Glutamatergic neuron (in vitro differentiated cells): ENCODE data around the gene ADD3. TPM values are rescaled to one million over a fixed set of nuclear protein-coding genes. Genes with fewer than 3 reads are reported as not detected.
"Not testable (repeated sequence)": the region's sequence is repeated elsewhere in the genome, so short reads cannot be mapped to it uniquely, and the experiment has no call there.

ENCODE experiments used
- DNase-seq: peaks from one replicate; pipeline ENCODE4 v3.0.0; 2022
- H3K27ac Mint-ChIP-seq: one replicate; pipeline ENCODE4 v1.8.0; 2020; ENCODE audit warnings: mild to moderate bottlenecking, mixed read lengths, inconsistent platforms; ENCODE audit not compliant: unreplicated experiment
- H3K27me3 Mint-ChIP-seq: one replicate; pipeline ENCODE4 v1.8.0; 2020; ENCODE audit warnings: mild to moderate bottlenecking, moderate library complexity, mixed read lengths, inconsistent platforms; ENCODE audit not compliant: unreplicated experiment
- H3K36me3 Mint-ChIP-seq: one replicate; pipeline ENCODE4 v1.8.0; 2020; ENCODE audit warnings: mild to moderate bottlenecking, mixed read lengths, inconsistent platforms; ENCODE audit not compliant: unreplicated experiment
- H3K4me1 Mint-ChIP-seq: one replicate; pipeline ENCODE4 v1.8.0; 2020; ENCODE audit warnings: mild to moderate bottlenecking, low read depth, mixed read lengths, inconsistent platforms; ENCODE audit not compliant: unreplicated experiment
- H3K4me3 Mint-ChIP-seq: one replicate; pipeline ENCODE4 v1.8.0; 2020; ENCODE audit warnings: mild to moderate bottlenecking, mixed read lengths, inconsistent platforms; ENCODE audit not compliant: unreplicated experiment
- H3K9me3 Mint-ChIP-seq: one replicate; pipeline ENCODE4 v1.8.0; 2020; ENCODE audit warnings: mild to moderate bottlenecking, moderate library complexity, mixed read lengths, inconsistent platforms; ENCODE audit not compliant: unreplicated experiment
- CTCF ChIP-seq: fragments of 200-600 bp; sonication (generic); IDR thresholded peaks from one replicate; pipeline ENCODE4 v1.5.0; 2021; ENCODE audit not compliant: partially characterized antibody, unreplicated experiment
- total RNA-seq: library from RNA; stranded (reverse); fragmentation: NEBNext Ultra II Directional; extraction: Animal tissue kit (Norgen Biotek cat#: 25700); gene quantifications from one replicate; pipeline ENCODE4 v1.2.1, GENCODE V29; 2021; ENCODE audit not compliant: unreplicated experiment

ADD3 gene
- total RNA-seq, 1 donor from 2014 or later: 22.8 TPM

GRCh38 chr10:110118891-110119621 is 111.3 kb downstream of the ADD3 start:
- H3K4me3 Mint-ChIP-seq: no peak overlapping the region
- no peaks in the 10 kb centered on the region for H3K9me3 Mint-ChIP-seq
- no peaks in the 10 kb centered on the region for H3K36me3 Mint-ChIP-seq
- H3K27me3 Mint-ChIP-seq: no peaks in the 10 kb centered on the region
- DNase-seq: no peak
- H3K4me1 Mint-ChIP-seq: no peaks in the 10 kb centered on the region
- TF ChIP-seq CTCF: no peak
- H3K27ac Mint-ChIP-seq: no peak overlapping the region

- H3K27ac Mint-ChIP-seq: no peak overlapping the region
- no peak overlapping the region for H3K4me3 Mint-ChIP-seq
- H3K27me3 Mint-ChIP-seq: no peaks in the 10 kb centered on the region
- DNase-seq: no peak
- no peaks in the 10 kb centered on the region for H3K9me3 Mint-ChIP-seq
- no peak for TF ChIP-seq CTCF
- no peaks in the 10 kb centered on the region for H3K36me3 Mint-ChIP-seq
- no peaks in the 10 kb centered on the region for H3K4me1 Mint-ChIP-seq
Observed at GRCh38 chr10:110123594-110123993, 115.8 kb downstream of the ADD3 start.

GRCh38 chr10:110129490-110129889 is 121.7 kb downstream of the ADD3 start:
- Mint-ChIP-seq H3K36me3 (no peaks in the 10 kb centered on the region), H3K4me1 (no peaks in the 10 kb centered on the region)

GRCh38 chr10:110134917-110135316 is 127.1 kb downstream of the ADD3 start:
- no peak for TF ChIP-seq CTCF
- Mint-ChIP-seq H3K4me3 (no peak overlapping the region), H3K27me3 (no peaks in the 10 kb centered on the region)

More at GRCh38 chr10:110129490-110129889, 121.7 kb downstream of the ADD3 start:
- no peak for TF ChIP-seq CTCF
- DNase-seq: no peak
- H3K4me3 Mint-ChIP-seq: no peak overlapping the region
- H3K9me3 Mint-ChIP-seq: no peaks in the 10 kb centered on the region
- no peak overlapping the region for H3K27ac Mint-ChIP-seq
- no peaks in the 10 kb centered on the region for H3K27me3 Mint-ChIP-seq

GRCh38 chr10:110135836-110136235 is 128.1 kb downstream of the ADD3 start:
- DNase-seq, H3K27ac Mint-ChIP-seq, H3K9me3 Mint-ChIP-seq, H3K27me3 Mint-ChIP-seq, H3K4me3 Mint-ChIP-seq, H3K4me1 Mint-ChIP-seq, H3K36me3 Mint-ChIP-seq: not testable (repeated sequence)

More at GRCh38 chr10:110134917-110135316, 127.1 kb downstream of the ADD3 start:
- no peak for DNase-seq
- no peaks in the 10 kb centered on the region for H3K36me3 Mint-ChIP-seq
- H3K9me3 Mint-ChIP-seq: no peaks in the 10 kb centered on the region
- H3K27ac Mint-ChIP-seq: no peak overlapping the region
- no peaks in the 10 kb centered on the region for H3K4me1 Mint-ChIP-seq
